HepG2 (cell line): ENCODE measurements around the gene EIF2S2. TPM values are rescaled to one million over a fixed set of nuclear protein-coding genes. Genes with fewer than 3 reads are reported as not detected.

Source experiments
- ATAC-seq: fragments of 200-7000 bp; cut with Tn5 transposase; 3 replicates; pipeline ENCODE4 v1.9.1; 2020; ENCODE audit warnings: mild to moderate bottlenecking, moderate library complexity
- BruUV-seq: library from RNA; stranded (reverse); fragments of 400-500 nt; replicated peaks from 2 replicates; lab custom pipeline; 2021; lab: Mats Ljungman, UMichigan
- CTCF ChIA-PET: fragments of 300-600 bp; formaldehyde crosslinking; extraction: SDS; loops from one replicate; lab custom pipeline; 2021; ENCODE audit warnings: low total read pairs, inconsistent platforms, low intra/inter-chr PET ratio; lab: Yijun Ruan, JAX
- POLR2A ChIA-PET: fragments of 350-600 bp; sonication (Branson Sonifier 250); formaldehyde crosslinking; loops from one replicate; lab custom pipeline; 2020; ENCODE audit warnings: antibody characterized with exemption, inconsistent platforms; lab: Yijun Ruan, JAX
- DNase-seq: peaks from one replicate; pipeline ENCODE4 v3.0.0-alpha.2; 2015; ENCODE audit warnings: low spot score
- FAIRE-seq: peaks from 3 replicates; lab custom pipeline; 2011; peaks lifted over from hg19 to GRCh38; lab: Jason Lieb, UNC
- H2AFZ ChIP-seq: one replicate; pipeline ENCODE4 v1.6.1; 2011; ENCODE audit warnings: low read length, inconsistent platforms
- H3K27ac ChIP-seq: fragments of 300-600 bp; 3 replicates; pipeline ENCODE4 v1.8.0; 2011; ENCODE audit warnings: mixed run types, mild to moderate bottlenecking, mixed read lengths, low read length, inconsistent platforms; ENCODE audit not compliant: insufficient read depth; ENCODE audit errors: extremely low read length
- H3K27me3 ChIP-seq, 2 experiments: fragments of 200-600 bp in 1 of 2; 2 replicates in 1 of 2; 3 replicates in 1 of 2; pipeline versions ENCODE4 v1.6.0 to v1.8.0; 2011; ENCODE audit warnings: low read length in 2 of 2, mild to moderate bottlenecking in 2 of 2, moderate library complexity in 2 of 2, inconsistent platforms in 1 of 2; ENCODE audit not compliant: insufficient read depth in 2 of 2, control insufficient read depth in 1 of 2
- H3K36me3 ChIP-seq, 2 experiments: fragments of 200-600 bp in 1 of 2; replicated peaks in 1 of 2; 2 replicates in 1 of 2; 3 replicates in 1 of 2; pipeline versions ENCODE4 v1.5.1 to v1.8.0; 2011; ENCODE audit warnings: low read length in 2 of 2, inconsistent platforms in 1 of 2; ENCODE audit not compliant: insufficient read depth in 2 of 2, control insufficient read depth in 1 of 2
- H3K4me1 ChIP-seq: 2 replicates; pipeline ENCODE4 v1.5.1; 2012; ENCODE audit warnings: low read length, inconsistent platforms; ENCODE audit not compliant: insufficient read depth
- H3K4me2 ChIP-seq: 2 replicates; pipeline ENCODE4 v1.6.0; 2011; ENCODE audit warnings: low read depth, low read length, inconsistent platforms
- H3K4me3 ChIP-seq, 3 experiments: fragments of 200-600 bp in 1 of 3; sonication (generic), shearing (Covaris generic) in 1 of 3; replicated peaks in 1 of 3; 2 replicates each; pipeline ENCODE4 v1.5.1; 2011 to 2016; ENCODE audit warnings: low read length in 3 of 3, inconsistent platforms in 2 of 3, low read depth in 2 of 3, mild to moderate bottlenecking in 2 of 3, control low read depth in 1 of 3, mixed read lengths in 1 of 3; ENCODE audit not compliant: insufficient read depth in 1 of 3
- H3K79me2 ChIP-seq: one replicate; pipeline ENCODE4 v1.6.1; 2011; ENCODE audit warnings: low read length, inconsistent platforms; ENCODE audit not compliant: insufficient read depth
- H3K9ac ChIP-seq: 2 replicates; pipeline ENCODE4 v1.6.0; 2011; ENCODE audit warnings: mild to moderate bottlenecking, low read depth, low read length, inconsistent platforms; ENCODE audit not compliant: insufficient read depth
- H3K9me3 ChIP-seq: 2 replicates; pipeline ENCODE4 v1.5.1; 2012; ENCODE audit warnings: mild to moderate bottlenecking, low read length
- H4K20me1 ChIP-seq: 2 replicates; pipeline ENCODE4 v1.6.0; 2011; ENCODE audit warnings: inconsistent platforms, mild to moderate bottlenecking, low read length, moderate library complexity; ENCODE audit not compliant: insufficient read depth
- HES4 ChIP-seq: sonication (generic); formaldehyde crosslinking; IDR thresholded peaks from 2 replicates; pipeline ENCODE4 v1.9.0; 2021; ENCODE audit warnings: mild to moderate bottlenecking, missing genetic modification reagents, borderline replicate concordance
- MAFF ChIP-seq: IDR thresholded peaks from 2 replicates; pipeline ENCODE4 v1.6.1; 2011; ENCODE audit warnings: low read depth, low read length, improper control_type of control experiment
- MAFK ChIP-seq, 2 experiments: IDR thresholded peaks in 1 of 2; conservative IDR thresholded peaks in 1 of 2; 2 replicates each; pipeline ENCODE4 v1.6.1; 2011; ENCODE audit warnings: improper control_type of control experiment in 2 of 2, low read length in 2 of 2
- RFX5 ChIP-seq: IDR thresholded peaks from 2 replicates; pipeline ENCODE4 v1.6.1; 2011; ENCODE audit warnings: low read depth, low read length, improper control_type of control experiment
- ZNF282 ChIP-seq: fragments of 450-650 bp; IDR thresholded peaks from 2 replicates; pipeline ENCODE4 v1.6.1; 2018; ENCODE audit not compliant: partially characterized antibody
- ZNF562 ChIP-seq: sonication (generic); formaldehyde crosslinking; IDR thresholded peaks from 2 replicates; pipeline ENCODE4 v1.8.0; 2022; ENCODE audit warnings: missing genetic modification reagents, borderline replicate concordance
- WGBS: methylation state at CpG from one replicate; pipeline ENCODE4 v1.1.6; 2017; ENCODE audit warnings: low lambda C conversion rate; 5-methylcytosine and 5-hydroxymethylcytosine counted together
- in situ Hi-C: cut with HindIII; loops from 2 replicates; pipeline ENCODE4 v1.10.0; 2017; ENCODE audit warnings: low pct_unique_long_range_greater_than_20kb; ENCODE audit not compliant: extremely low pct_ligation_motif_present
- intact Hi-C: fragments of 100-400 bp; cut with micrococcal nuclease; formaldehyde crosslinking; loops from one replicate; pipeline ENCODE4 v1.10.0; 2022; ENCODE audit not compliant: unreplicated experiment
- polyA plus RNA-seq, 8 experiments: library from polyadenylated mRNA; depleted of rRNA in 3 of 8; stranded (reverse) in 7 of 8; unstranded in 1 of 8; fragments of >200 nt; fragmentation: Illumina TruSeq in 4 of 8; extraction: Trizol in 4 of 8; gene quantifications; 2 replicates each; pipeline versions ENCODE4 v1.2.1 to v1.2.3, GENCODE V29; 2011 to 2016; ENCODE audit warnings: low read depth in 4 of 8, missing spikeins in 1 of 8, mixed read lengths in 1 of 8; ENCODE audit not compliant: insufficient read depth in 1 of 8
- total RNA-seq, 5 experiments: library from RNA; depleted of rRNA; stranded (reverse); fragments of >200 nt; fragmentation: Illumina TruSeq; extraction: Trizol; gene quantifications; 2 replicates each; pipeline ENCODE4 v1.2.3, GENCODE V29; 2016; ENCODE audit warnings: low read depth in 1 of 5
- TF ChIP-seq, protein P1 (sequence below): sonication (generic); formaldehyde crosslinking; IDR thresholded peaks from 2 replicates; pipeline ENCODE4 v1.8.0; 2023; ENCODE audit warnings: mild to moderate bottlenecking, missing genetic modification reagents

Gene EIF2S2
- total and polyA plus RNA-seq, 2 of the 13 experiments (the other 11 are each of a cell fraction or from before 2014, with no cell fraction given) = 126 to 213 TPM

- Histone ChIP-seq H3K4me3 (no peak overlapping the region), H4K20me1 (peaks cover 24% of the 10 kb centered on the region), H3K9ac (no peak overlapping the region), H3K36me3 (peaks cover 55 to 81% of the 10 kb centered on the region in 2 experiments), H3K27me3 (no peaks in the 10 kb centered on the region), H3K4me1 (no peaks in the 10 kb centered on the region), H2AFZ (no peak overlapping the region), H3K4me2 (no peak overlapping the region), H3K79me2 (peaks cover 36% of the 10 kb centered on the region), H3K27ac (no peak overlapping the region), H3K9me3 (no peaks in the 10 kb centered on the region)
- POLR2A ChIA-PET = no interaction called here
- ATAC-seq (no peak), FAIRE-seq (no peak), DNase-seq (no peak)
- TF ChIP-seq HES4 (0 out of 2 replicates have a peak, but pooled peaks have one; percentile 41), RFX5 (no peak)
- TF ChIP-seq, protein P1, sequence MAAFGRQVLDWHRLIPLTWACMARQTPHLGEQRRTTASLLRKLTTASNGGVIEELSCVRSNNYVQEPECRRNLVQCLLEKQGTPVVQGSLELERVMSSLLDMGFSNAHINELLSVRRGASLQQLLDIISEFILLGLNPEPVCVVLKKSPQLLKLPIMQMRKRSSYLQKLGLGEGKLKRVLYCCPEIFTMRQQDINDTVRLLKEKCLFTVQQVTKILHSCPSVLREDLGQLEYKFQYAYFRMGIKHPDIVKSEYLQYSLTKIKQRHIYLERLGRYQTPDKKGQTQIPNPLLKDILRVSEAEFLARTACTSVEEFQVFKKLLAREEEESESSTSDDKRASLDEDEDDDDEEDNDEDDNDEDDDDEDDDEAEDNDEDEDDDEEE = 0 out of 2 replicates have a peak, but pooled peaks have one; percentile 32
- no TSS peak for BruUV-seq
- WGBS = 96% methylated on average over 7 of the region's 7 CpGs
- in situ Hi-C loops (no loop called here), intact Hi-C loops (loop anchor here (10.0 kb wide), 1 partner anchor 279 kb away; no protein-coding TSS in a partner anchor)
- CTCF ChIA-PET = no interaction called here
Observed at GRCh38 chr20:34074101-34074760, 37.8 kb downstream of the EIF2S2 start.

DNA sequence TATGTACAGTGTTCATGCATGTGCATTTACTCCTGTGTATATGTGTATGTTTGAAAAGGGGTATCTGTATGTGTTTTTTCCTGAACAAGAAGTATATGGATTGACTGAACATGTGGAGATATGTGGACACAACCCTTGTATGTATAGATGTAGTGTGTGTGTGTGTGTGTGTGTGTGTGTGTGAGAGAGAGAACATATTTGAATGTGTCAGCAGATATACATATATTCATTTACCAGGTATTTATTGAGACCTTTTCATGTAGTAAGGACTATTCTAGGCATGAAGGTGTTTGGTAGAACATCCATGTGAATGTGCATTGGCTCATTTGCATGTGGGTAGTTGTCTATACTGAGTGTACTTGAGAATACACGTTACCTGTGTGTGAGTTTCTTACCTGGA is 39.3 kb downstream of the EIF2S2 start:
- no peak overlapping the region for H3K27ac ChIP-seq
- H3K4me2 ChIP-seq = no peak overlapping the region
- intact Hi-C loops = loop anchor here (10.0 kb wide), 1 partner anchor 278 kb away; no protein-coding TSS in a partner anchor
- ATAC-seq (no peak), DNase-seq (no peak), FAIRE-seq (no peak)
- no peak overlapping the region for H2AFZ ChIP-seq
- BruUV-seq = TSS peak; percentile 17
- TF ChIP-seq MAFF (peak; percentile 76), ZNF282 (no peak), ZNF562 (CRISPR knock-in tag) (no peak), MAFK (conservative IDR thresholded peaks at IDR 0.05 in 1 of 2, IDR thresholded peaks at IDR 0.05 in 1 of 2; ENCODE audit: low read length in 2 of 2) (peak; percentile 77 to 88)
- H3K9ac ChIP-seq = no peak overlapping the region
- H4K20me1 ChIP-seq = peaks cover 34% of the 10 kb centered on the region
- ChIA-PET POLR2A (interaction anchor here (0.5 to 0.6 kb wide), 2 partner anchors 56 to 112 kb away, joined by 3 to 4 read pairs; no protein-coding TSS in a partner anchor), CTCF (no interaction called here)
- H3K36me3 ChIP-seq = peaks cover 47 to 67% of the 10 kb centered on the region in 2 experiments
- no peaks in the 10 kb centered on the region for H3K4me1 ChIP-seq
- H3K4me3 ChIP-seq = no peak overlapping the region
- H3K79me2 ChIP-seq = peaks cover 36% of the 10 kb centered on the region
- no peaks in the 10 kb centered on the region for H3K27me3 ChIP-seq
- WGBS = 93% methylated on average over 1 of the region's 1 CpG
- no peaks in the 10 kb centered on the region for H3K9me3 ChIP-seq
- in situ Hi-C loops = no loop called here
